Neural progenitor cell (in vitro differentiated cells): ENCODE data around the gene CER1. TPM values are rescaled to one million over a fixed set of nuclear protein-coding genes. Genes with fewer than 3 reads are reported as not detected.

Experiments
- DNase-seq: peaks from one replicate; pipeline ENCODE4 v3.0.0-alpha.2; 2016; ENCODE audit warnings: low spot score
- H2AFZ ChIP-seq: fragments of 200-600 bp; sonication (generic); replicated peaks from 2 replicates; pipeline ENCODE4 v1.6.1; 2016; ENCODE audit warnings: antibody characterized with exemption
- H3F3A ChIP-seq: fragments of 200-600 bp; sonication (generic); 2 replicates; pipeline ENCODE4 v1.6.1; 2016; ENCODE audit warnings: antibody characterized with exemption, low read depth
- H3K27ac ChIP-seq: fragments of 200-600 bp; sonication (generic); 2 replicates; pipeline ENCODE4 v1.5.1; 2016; ENCODE audit warnings: mild to moderate bottlenecking
- H3K27me3 ChIP-seq: fragments of 200-600 bp; sonication (generic); 2 replicates; pipeline ENCODE4 v1.6.1; 2016; ENCODE audit warnings: mild to moderate bottlenecking, moderate library complexity
- H3K36me3 ChIP-seq: fragments of 200-600 bp; sonication (generic); 2 replicates; pipeline ENCODE4 v1.5.1; 2016
- H3K4me1 ChIP-seq: fragments of 200-600 bp; sonication (generic); 2 replicates; pipeline ENCODE4 v1.6.1; 2016; ENCODE audit warnings: mixed run types
- H3K4me2 ChIP-seq: fragments of 200-600 bp; sonication (generic); 2 replicates; pipeline ENCODE4 v1.6.1; 2016
- H3K4me3 ChIP-seq: fragments of 200-600 bp; sonication (generic); 2 replicates; pipeline ENCODE4 v1.5.1; 2016
- H3K79me2 ChIP-seq: fragments of 200-600 bp; sonication (generic); 2 replicates; pipeline ENCODE4 v1.6.1; 2016; ENCODE audit warnings: low read depth
- H3K9ac ChIP-seq: fragments of 200-600 bp; sonication (generic); 2 replicates; pipeline ENCODE4 v1.6.1; 2016
- H3K9me3 ChIP-seq: fragments of 200-600 bp; sonication (generic); 2 replicates; pipeline ENCODE4 v1.5.1; 2016; ENCODE audit warnings: low read depth
- H4K20me1 ChIP-seq: fragments of 200-600 bp; sonication (generic); 2 replicates; pipeline ENCODE4 v1.6.1; 2016; ENCODE audit warnings: low read depth
- H3K27ac Mint-ChIP-seq: 3 replicates; pipeline ENCODE4 v1.8.0; 2021; ENCODE audit warnings: mixed read lengths
- H3K27me3 Mint-ChIP-seq: 2 replicates; pipeline ENCODE4 v1.8.0; 2022; ENCODE audit warnings: low read depth, mild to moderate bottlenecking, inconsistent platforms, moderate library complexity, mixed read lengths; ENCODE audit not compliant: insufficient read depth
- H3K36me3 Mint-ChIP-seq: 3 replicates; pipeline ENCODE4 v1.8.0; 2021; ENCODE audit warnings: mixed read lengths
- H3K4me1 Mint-ChIP-seq: 3 replicates; pipeline ENCODE4 v1.8.0; 2021; ENCODE audit warnings: mixed read lengths
- H3K4me3 Mint-ChIP-seq: 3 replicates; pipeline ENCODE4 v1.8.0; 2021; ENCODE audit warnings: mild to moderate bottlenecking, moderate library complexity, mixed read lengths
- H3K9me3 Mint-ChIP-seq: 3 replicates; pipeline ENCODE4 v1.8.0; 2020; ENCODE audit warnings: mixed read lengths
- EZH2 ChIP-seq: fragments of 200-600 bp; sonication (generic); IDR thresholded peaks from 2 replicates; pipeline ENCODE4 v1.6.1; 2017; ENCODE audit warnings: antibody characterized with exemption, mild to moderate bottlenecking, moderate library complexity
- EZH2phosphoT487 ChIP-seq: fragments of 200-600 bp; sonication (generic); IDR thresholded peaks from 2 replicates; pipeline ENCODE4 v1.6.1; 2017; ENCODE audit warnings: antibody characterized with exemption
- total RNA-seq: library from RNA; depleted of rRNA; stranded (reverse); fragments of >200 nt; gene quantifications from 2 replicates; pipeline ENCODE4 v1.2.3, GENCODE V29; 2015; ENCODE audit warnings: low replicate concordance
- TF ChIP-seq, protein P1 (sequence below): fragments of 200-600 bp; sonication (generic); IDR thresholded peaks from 2 replicates; pipeline ENCODE4 v1.5.1; 2017; ENCODE audit warnings: antibody characterized with exemption, mild to moderate bottlenecking

CER1 gene
- total RNA-seq, 1 donor from 2014 or later = 0.11 TPM

DNA sequence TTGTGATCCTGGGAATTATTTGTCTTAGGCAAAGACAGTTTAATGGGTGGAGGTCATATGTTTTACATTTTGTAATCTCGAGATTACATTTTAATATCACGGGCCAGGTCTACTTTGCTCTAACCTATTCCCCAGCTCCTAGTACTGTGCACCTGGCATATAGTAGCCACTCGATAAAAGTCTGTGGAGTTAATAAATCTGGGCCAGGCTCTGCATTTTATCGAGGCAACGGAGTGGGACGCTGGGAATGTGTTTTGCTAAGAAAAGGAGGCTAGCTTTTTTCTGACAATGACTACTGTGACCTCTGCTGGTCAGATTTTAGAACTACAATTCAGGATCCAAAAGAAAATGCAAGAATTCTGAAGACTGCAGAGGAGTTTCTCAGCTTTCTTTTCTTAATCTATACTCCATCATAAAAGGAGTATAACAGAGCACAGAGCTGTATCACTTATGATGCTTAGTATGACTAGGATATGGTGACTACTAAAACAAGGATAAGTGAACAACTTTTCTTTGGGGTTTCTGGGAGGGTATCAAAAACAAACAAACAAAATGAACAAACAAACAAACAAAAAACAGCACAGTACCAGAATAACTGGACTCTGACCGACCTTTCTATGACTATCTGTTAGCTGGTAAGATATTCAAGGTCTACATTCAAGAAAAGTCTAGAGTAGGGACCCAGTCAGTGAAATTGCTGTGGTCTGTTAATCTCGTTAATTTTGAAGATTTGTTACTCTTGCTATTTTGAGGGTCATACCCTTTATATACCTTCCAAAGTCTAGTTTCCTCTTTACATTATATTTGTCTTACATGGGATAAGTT is 46.1 kb upstream of the CER1 start:
- no peaks in the 10 kb centered on the region for H4K20me1 ChIP-seq
- Mint-ChIP-seq H3K36me3 (peaks cover 6% of the 10 kb centered on the region), H3K4me1 (no peaks in the 10 kb centered on the region), H3K9me3 (no peaks in the 10 kb centered on the region), H3K4me3 (no peak overlapping the region), H3K27ac (no peak overlapping the region), H3K27me3 (no peaks in the 10 kb centered on the region)
- no peaks in the 10 kb centered on the region for H3K9me3 ChIP-seq
- H3K36me3 ChIP-seq = no peaks in the 10 kb centered on the region
- H2AFZ ChIP-seq = no peak overlapping the region
- no peaks in the 10 kb centered on the region for H3K4me1 ChIP-seq
- H3F3A ChIP-seq = no peaks in the 10 kb centered on the region
- peak; percentile 72 for DNase-seq
- no peak overlapping the region for H3K9ac ChIP-seq
- H3K27ac ChIP-seq = no peak overlapping the region
- H3K79me2 ChIP-seq = no peaks in the 10 kb centered on the region
- H3K4me2 ChIP-seq = no peak overlapping the region
- TF ChIP-seq EZH2 (no peak), EZH2phosphoT487 (no peak)
- TF ChIP-seq, protein P1, sequence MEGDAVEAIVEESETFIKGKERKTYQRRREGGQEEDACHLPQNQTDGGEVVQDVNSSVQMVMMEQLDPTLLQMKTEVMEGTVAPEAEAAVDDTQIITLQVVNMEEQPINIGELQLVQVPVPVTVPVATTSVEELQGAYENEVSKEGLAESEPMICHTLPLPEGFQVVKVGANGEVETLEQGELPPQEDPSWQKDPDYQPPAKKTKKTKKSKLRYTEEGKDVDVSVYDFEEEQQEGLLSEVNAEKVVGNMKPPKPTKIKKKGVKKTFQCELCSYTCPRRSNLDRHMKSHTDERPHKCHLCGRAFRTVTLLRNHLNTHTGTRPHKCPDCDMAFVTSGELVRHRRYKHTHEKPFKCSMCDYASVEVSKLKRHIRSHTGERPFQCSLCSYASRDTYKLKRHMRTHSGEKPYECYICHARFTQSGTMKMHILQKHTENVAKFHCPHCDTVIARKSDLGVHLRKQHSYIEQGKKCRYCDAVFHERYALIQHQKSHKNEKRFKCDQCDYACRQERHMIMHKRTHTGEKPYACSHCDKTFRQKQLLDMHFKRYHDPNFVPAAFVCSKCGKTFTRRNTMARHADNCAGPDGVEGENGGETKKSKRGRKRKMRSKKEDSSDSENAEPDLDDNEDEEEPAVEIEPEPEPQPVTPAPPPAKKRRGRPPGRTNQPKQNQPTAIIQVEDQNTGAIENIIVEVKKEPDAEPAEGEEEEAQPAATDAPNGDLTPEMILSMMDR = peak; percentile 86
- no peak overlapping the region for H3K4me3 ChIP-seq
- no peaks in the 10 kb centered on the region for H3K27me3 ChIP-seq

DNA sequence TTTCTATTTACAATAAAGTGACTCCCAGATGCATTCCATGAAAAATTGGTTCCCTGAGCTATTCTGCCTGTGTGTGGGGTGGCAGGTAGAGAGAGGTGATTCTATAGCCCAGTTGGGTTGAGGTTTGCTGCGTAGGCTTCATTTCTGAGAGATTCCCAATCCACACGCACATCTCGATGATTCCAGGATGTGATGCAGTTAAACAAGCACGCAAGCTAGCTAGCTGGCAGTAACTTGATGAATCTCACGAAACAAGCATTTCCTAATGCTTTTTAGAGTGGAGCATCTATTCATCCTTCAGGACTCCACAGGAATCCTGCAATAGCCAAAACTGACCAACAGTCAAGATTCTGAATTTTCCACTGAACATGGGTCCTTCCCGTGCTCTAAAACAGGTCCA is 43.8 kb upstream of the CER1 start:
- H4K20me1 ChIP-seq = no peaks in the 10 kb centered on the region
- H3F3A ChIP-seq = no peaks in the 10 kb centered on the region
- no peak overlapping the region for H3K27ac Mint-ChIP-seq
- H3K36me3 ChIP-seq = no peaks in the 10 kb centered on the region
- no peak overlapping the region for H3K4me3 ChIP-seq
- H3K9ac ChIP-seq = no peak overlapping the region
- H3K27me3 Mint-ChIP-seq = no peaks in the 10 kb centered on the region
- H3K4me1 Mint-ChIP-seq = no peaks in the 10 kb centered on the region
- H3K9me3 Mint-ChIP-seq = no peaks in the 10 kb centered on the region
- H3K27ac ChIP-seq = no peak overlapping the region
- no peaks in the 10 kb centered on the region for H3K79me2 ChIP-seq
- H3K4me2 ChIP-seq = no peak overlapping the region
- H3K9me3 ChIP-seq = no peaks in the 10 kb centered on the region
- H3K4me1 ChIP-seq = no peaks in the 10 kb centered on the region
- no peak overlapping the region for H3K4me3 Mint-ChIP-seq
- TF ChIP-seq, protein P1 = no peak
- peaks cover 5% of the 10 kb centered on the region for H3K36me3 Mint-ChIP-seq
- no peaks in the 10 kb centered on the region for H3K27me3 ChIP-seq
- no peak overlapping the region for H2AFZ ChIP-seq
- DNase-seq = no peak

DNA sequence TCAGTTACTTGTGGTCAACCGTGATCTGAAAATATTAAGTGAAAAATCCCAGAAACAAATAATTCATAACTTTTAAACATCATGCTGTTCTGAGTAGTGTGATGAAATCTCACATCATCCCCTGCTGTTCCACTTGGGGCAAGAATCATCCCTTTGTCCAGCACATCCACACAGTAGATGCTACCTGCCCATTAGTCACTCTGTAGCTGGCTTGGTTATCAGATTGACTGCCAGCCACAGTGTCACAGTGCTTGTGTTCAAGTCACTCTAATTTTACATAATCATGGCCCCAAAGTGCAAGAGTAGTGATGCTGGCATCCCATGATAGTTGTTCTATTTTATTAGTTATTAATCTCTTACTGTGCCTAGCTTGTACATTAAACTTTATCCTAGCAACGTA is 39.1 kb upstream of the CER1 start:
- H3K4me1 Mint-ChIP-seq = no peaks in the 10 kb centered on the region
- Histone ChIP-seq H3F3A (no peaks in the 10 kb centered on the region), H2AFZ (no peak overlapping the region), H3K27me3 (no peaks in the 10 kb centered on the region), H3K9me3 (no peaks in the 10 kb centered on the region), H3K27ac (no peak overlapping the region), H3K4me2 (no peak overlapping the region), H3K9ac (no peak overlapping the region), H3K4me1 (no peaks in the 10 kb centered on the region), H4K20me1 (no peaks in the 10 kb centered on the region), H3K4me3 (no peak overlapping the region), H3K36me3 (no peaks in the 10 kb centered on the region), H3K79me2 (no peaks in the 10 kb centered on the region)
- no peaks in the 10 kb centered on the region for H3K27me3 Mint-ChIP-seq
- no peak overlapping the region for H3K4me3 Mint-ChIP-seq
- H3K9me3 Mint-ChIP-seq = no peaks in the 10 kb centered on the region
- no peak overlapping the region for H3K27ac Mint-ChIP-seq
- DNase-seq = no peak
- TF ChIP-seq EZH2phosphoT487 (no peak), EZH2 (no peak)
- TF ChIP-seq, protein P1 = no peak
- H3K36me3 Mint-ChIP-seq = peaks cover 5% of the 10 kb centered on the region
